ENCODE data around the gene STRBP. TPM values are rescaled to one million over a fixed set of nuclear protein-coding genes. Genes with fewer than 3 reads are reported as not detected.
"Not testable (repeated sequence)": the region's sequence is repeated elsewhere in the genome, so short reads cannot be mapped to it uniquely, and the experiment has no call there.

STRBP gene
- total and polyA plus RNA-seq, 12 donors, result 10.5 to 22.2 (median 13.8) TPM

DNA sequence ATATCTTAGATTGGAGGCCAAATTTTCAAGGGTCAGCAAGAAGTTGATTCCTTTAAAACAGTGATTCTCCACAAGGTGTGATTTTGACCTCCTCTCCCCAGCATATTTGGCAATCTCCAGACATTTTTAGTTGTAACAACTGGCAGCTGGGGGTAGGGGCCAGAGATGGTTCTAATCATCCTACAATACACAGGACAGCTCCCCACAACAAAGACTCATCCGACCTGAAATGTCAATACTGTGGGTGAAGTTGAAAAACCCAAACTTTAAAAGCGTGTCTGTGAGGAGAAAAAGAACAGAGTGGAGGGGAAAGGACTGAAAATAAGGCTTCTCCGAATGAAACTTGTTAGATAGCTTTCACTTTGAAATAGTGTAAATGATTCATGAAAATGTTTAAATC lies 10.0 kb upstream of the STRBP start:
- Histone ChIP-seq H3K36me3 (no peaks in the 10 kb centered on the region), H3K9me3 (no peaks in the 10 kb centered on the region), H3K4me3 (no peak overlapping the region), H3K27me3 (no peaks in the 10 kb centered on the region), H3K4me1 (peaks cover 0 to 16% (median 0%) of the 10 kb centered on the region in 9 donors), H3K27ac (no peak overlapping the region)
- intact Hi-C loops (cut with DNase I), result no loop called here
- TF ChIP-seq, protein P1, sequence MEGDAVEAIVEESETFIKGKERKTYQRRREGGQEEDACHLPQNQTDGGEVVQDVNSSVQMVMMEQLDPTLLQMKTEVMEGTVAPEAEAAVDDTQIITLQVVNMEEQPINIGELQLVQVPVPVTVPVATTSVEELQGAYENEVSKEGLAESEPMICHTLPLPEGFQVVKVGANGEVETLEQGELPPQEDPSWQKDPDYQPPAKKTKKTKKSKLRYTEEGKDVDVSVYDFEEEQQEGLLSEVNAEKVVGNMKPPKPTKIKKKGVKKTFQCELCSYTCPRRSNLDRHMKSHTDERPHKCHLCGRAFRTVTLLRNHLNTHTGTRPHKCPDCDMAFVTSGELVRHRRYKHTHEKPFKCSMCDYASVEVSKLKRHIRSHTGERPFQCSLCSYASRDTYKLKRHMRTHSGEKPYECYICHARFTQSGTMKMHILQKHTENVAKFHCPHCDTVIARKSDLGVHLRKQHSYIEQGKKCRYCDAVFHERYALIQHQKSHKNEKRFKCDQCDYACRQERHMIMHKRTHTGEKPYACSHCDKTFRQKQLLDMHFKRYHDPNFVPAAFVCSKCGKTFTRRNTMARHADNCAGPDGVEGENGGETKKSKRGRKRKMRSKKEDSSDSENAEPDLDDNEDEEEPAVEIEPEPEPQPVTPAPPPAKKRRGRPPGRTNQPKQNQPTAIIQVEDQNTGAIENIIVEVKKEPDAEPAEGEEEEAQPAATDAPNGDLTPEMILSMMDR (IDR thresholded peaks at IDR 0.05), result no peak
- no peak for DNase-seq
- ATAC-seq, result no peak
- WGBS, 2 donors, result 84 to 85% methylated on average over 3 of the region's 3 CpGs

DNA sequence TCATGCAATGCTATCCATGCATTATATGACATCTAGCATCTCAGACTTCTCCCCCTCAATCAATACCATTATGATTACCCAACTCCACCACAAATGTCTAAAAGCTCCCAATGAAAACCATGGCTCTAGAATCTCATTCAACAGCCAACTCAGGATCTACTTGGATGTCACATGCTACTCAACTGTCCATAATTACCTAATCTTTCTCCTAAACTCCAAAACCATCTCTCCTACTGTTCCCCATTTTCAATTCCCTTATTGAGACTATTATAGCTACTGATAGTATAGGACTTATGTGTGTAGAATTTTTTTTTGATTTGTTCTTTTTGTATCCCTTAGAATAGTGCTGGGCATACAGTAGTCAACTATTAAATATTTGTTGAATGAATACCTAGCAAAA lies 8.2 kb upstream of the STRBP start:
- TF ChIP-seq, protein P1 (IDR thresholded peaks at IDR 0.05), result no peak
- intact Hi-C loops (cut with DNase I), result no loop called here
- ATAC-seq (no peak), DNase-seq (no peak)
- no peaks in the 10 kb centered on the region for H3K36me3 ChIP-seq
- no peak overlapping the region for H3K27ac ChIP-seq
- H3K4me1 ChIP-seq, result peaks cover 0 to 2% (median 0%) of the 10 kb centered on the region in 9 donors
- no peaks in the 10 kb centered on the region for H3K27me3 ChIP-seq
- H3K4me3 ChIP-seq, result no peak overlapping the region
- H3K9me3 ChIP-seq, result no peaks in the 10 kb centered on the region

DNA sequence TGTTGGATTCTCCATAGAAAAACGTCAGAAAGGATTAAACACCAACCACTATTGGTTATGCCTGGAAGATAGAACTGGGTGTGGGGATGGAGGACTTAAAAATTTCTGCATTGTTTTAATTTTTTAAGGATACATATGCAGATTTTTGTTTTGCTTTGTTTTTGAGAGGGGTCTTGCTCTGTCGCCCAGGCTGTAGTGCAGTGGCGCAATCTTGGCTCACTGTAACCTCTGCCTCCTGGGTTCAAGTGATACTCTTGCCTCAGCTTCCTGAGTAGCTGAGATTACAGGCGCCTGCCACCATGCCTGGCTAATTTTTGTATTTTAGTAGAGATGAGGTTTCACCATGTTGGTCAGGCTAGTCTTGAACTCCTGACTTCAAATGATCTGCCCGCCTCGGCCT lies 2.7 kb upstream of the STRBP start:
- H3K4me3 ChIP-seq; DNase-seq; intact Hi-C loops (cut with DNase I); ATAC-seq; H3K27me3 ChIP-seq; H3K9me3 ChIP-seq; H3K27ac ChIP-seq; H3K36me3 ChIP-seq: not testable (repeated sequence)
- WGBS, 2 donors, result 91 to 92% methylated on average over 6 of the region's 6 CpGs
- peaks cover 0 to 15% (median 10%) of the 10 kb centered on the region in 9 donors for H3K4me1 ChIP-seq

DNA sequence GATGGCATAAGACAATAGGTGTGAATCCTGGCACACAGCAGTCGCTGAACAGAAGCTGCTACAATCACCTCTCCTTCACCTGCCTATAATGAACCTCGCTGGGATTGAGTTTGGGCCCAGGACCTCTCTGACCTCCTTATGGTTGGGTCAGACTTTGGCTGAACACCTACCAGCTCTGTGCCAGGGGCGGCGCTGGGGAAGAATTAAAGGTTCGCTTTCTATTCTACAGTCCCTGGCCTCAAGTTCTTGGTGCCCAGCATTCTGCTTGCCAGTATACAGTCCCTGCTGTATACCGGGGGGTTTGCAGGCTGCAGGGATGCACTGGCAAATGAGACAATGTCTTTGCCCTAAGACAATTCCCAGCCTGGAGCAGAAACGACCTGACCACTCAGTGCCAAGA lies 895 bp upstream of the STRBP start:
- Histone ChIP-seq H3K9me3 (no peaks in the 10 kb centered on the region), H3K4me1 (peaks cover 0 to 18% (median 10%) of the 10 kb centered on the region in 9 donors), H3K36me3 (no peaks in the 10 kb centered on the region), H3K4me3 (peak overlapping the region; percentile 57 to 94 (median 86)), H3K27ac (peak overlapping the region in 7 of 10 donors; percentile 32 to 83 (median 78)), H3K27me3 (no peaks in the 10 kb centered on the region)
- intact Hi-C loops (cut with DNase I), result loop anchor here in 3 of 10 donors (2.0 to 10.0 kb wide), 3 partner anchors 70 to 78 kb away; no protein-coding TSS in a partner anchor
- 72 to 77% methylated on average over 7 of the region's 7 CpGs for WGBS, 2 donors
- peak in 1 of 8 donors; percentile 32 for ATAC-seq
- TF ChIP-seq, protein P1 (IDR thresholded peaks at IDR 0.05), result no peak
- no peak for DNase-seq

DNA sequence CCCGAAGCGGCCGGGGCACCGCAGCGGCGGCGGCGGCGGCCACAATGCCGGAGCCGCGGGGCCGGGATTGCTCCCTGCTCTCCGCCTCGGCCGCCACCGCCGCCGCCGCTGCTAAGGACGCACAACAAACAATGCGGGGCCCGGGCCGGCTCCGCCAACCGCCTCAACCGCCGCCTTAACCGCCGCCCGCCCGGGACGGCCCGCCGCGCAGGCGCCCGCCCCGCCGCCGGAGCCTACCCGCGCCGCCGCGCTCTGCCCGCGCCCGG lies 254 bp downstream of the STRBP start:
- no peaks in the 10 kb centered on the region for H3K27me3 ChIP-seq
- H3K4me1 ChIP-seq, result peaks cover 0 to 18% (median 10%) of the 10 kb centered on the region in 9 donors
- ATAC-seq (peak in 5 of 8 donors; percentile 13 to 36 (median 23)), DNase-seq (no peak)
- peak overlapping the region in 9 of 10 donors; percentile 47 to 81 (median 56) for H3K27ac ChIP-seq
- intact Hi-C loops (cut with DNase I), result loop anchor here in 3 of 10 donors (2.0 to 10.0 kb wide), 3 partner anchors 71 to 79 kb away; no protein-coding TSS in a partner anchor
- no peaks in the 10 kb centered on the region for H3K9me3 ChIP-seq
- peak overlapping the region; percentile 29 to 94 (median 65) for H3K4me3 ChIP-seq
- 0 to 1% methylated on average over 19 to 49 of the region's 49 CpGs for WGBS, 2 donors
- no peaks in the 10 kb centered on the region for H3K36me3 ChIP-seq
- TF ChIP-seq, protein P1 (IDR thresholded peaks at IDR 0.05), result no peak

Data from heart right ventricle (tissue), 16 donors.